ENCODE data around the gene FAM133A.

- no peak for TF ChIP-seq CTCF (IDR thresholded peaks at IDR 0.05)
- TF ChIP-seq POLR2A (IDR thresholded peaks at IDR 0.05) = no peak
- TF ChIP-seq POLR2AphosphoS5 (IDR thresholded peaks at IDR 0.05; ENCODE audit: insufficient read depth in 1 of 2, low read depth in 1 of 2) = no peak
Measured at GRCh38 chrX:93703701-93704100, 29.7 kb downstream of the FAM133A start.
